Spleen (tissue), 7 donors: ENCODE results near the gene SLCO2B1.

Experiments used
- CTCF ChIP-seq, 11 experiments: fragments of 200-600 bp in 7 of 11; fragments of 450-650 bp in 4 of 11; sonication (generic) in 4 of 11; IDR thresholded peaks in 8 of 11; conservative IDR thresholded peaks in 3 of 11; 1 replicate in 7 of 11; 2 replicates in 4 of 11; pipeline versions ENCODE4 v1.4.0 to v1.8.0; 2016 to 2021; ENCODE audit warnings: antibody characterized with exemption in 11 of 11, inconsistent platforms in 4 of 11, mild to moderate bottlenecking in 1 of 11
- POLR2A ChIP-seq, 3 donors: fragments of 450-650 bp; IDR thresholded peaks; one replicate each; pipeline ENCODE4 v1.5.1; 2017; ENCODE audit warnings: antibody characterized with exemption in 3 of 3, mild to moderate bottlenecking in 1 of 3
- donor health status: DM: no; HTN: no; CAD: no; lungs with moderate emphysema.
- donor health status: DM: no; HTN: no; CAD: no.
- donor health status: DM: no; HTN: no; CAD: no.

GRCh38 chr11:75147875-75148263 is 3.0 kb upstream of the SLCO2B1 start:
- TF ChIP-seq CTCF (IDR thresholded peaks at IDR 0.05 in 8 of 11, conservative IDR thresholded peaks at IDR 0.05 in 3 of 11) (no peak), POLR2A (IDR thresholded peaks at IDR 0.05) (no peak)
